ENCODE measurements around the gene DNAH14. TPM values are rescaled to one million over a fixed set of nuclear protein-coding genes. Genes with fewer than 3 reads are reported as not detected.
A peak's percentile ranks its signal among the peaks of the same experiment; 100 is the strongest.

Gene DNAH14
- total and polyA plus RNA-seq, 2 donors (not counting 3 experiments of a cell fraction or from before 2014, with no cell fraction given), result 1.5 to 7.1 TPM

GRCh38 chr1:225422795-225423517, 493.5 kb downstream of the DNAH14 start:
- FAIRE-seq, result no peak
- Histone ChIP-seq H3K27ac (ENCODE audit: insufficient read depth, low read depth, low read length) (no peak overlapping the region), H3K27me3 (ENCODE audit: control insufficient read depth in 2 of 2, insufficient read depth in 2 of 2, low read length in 2 of 2) (no peaks in the 10 kb centered on the region), H3K4me3 (replicated peaks in 1 of 3; ENCODE audit: insufficient read depth in 1 of 3, low read depth in 1 of 3, low read length in 3 of 3) (peak overlapping the region in 1 of 3 experiments; percentile 9), H3K4me1 (ENCODE audit: control insufficient read depth, extremely low read depth, insufficient read depth, low read length) (peaks cover 47% of the 10 kb centered on the region), H3K36me3 (ENCODE audit: control insufficient read depth in 2 of 2, extremely low read depth in 1 of 2, insufficient read depth in 2 of 2, low read length in 2 of 2) (peaks cover 4 to 17% of the 10 kb centered on the region in 2 experiments), H3K79me2 (ENCODE audit: control insufficient read depth, insufficient read depth, low read length) (peaks cover 71% of the 10 kb centered on the region), H3K9ac (replicated peaks; ENCODE audit: extremely low read depth, insufficient read depth, low read length) (no peak overlapping the region), H3K4me2 (ENCODE audit: insufficient read depth, low read length) (peak overlapping the region; percentile 73), H4K20me1 (replicated peaks; ENCODE audit: control insufficient read depth, extremely low read depth, insufficient read depth, low read length) (peaks cover 4% of the 10 kb centered on the region), H3K9me3 (replicated peaks; ENCODE audit: control insufficient read depth, insufficient read depth, low read length) (no peaks in the 10 kb centered on the region), H2AFZ (ENCODE audit: low read depth, low read length) (no peak overlapping the region), H3K9me1 (replicated peaks; ENCODE audit: control insufficient read depth, extremely low read depth, insufficient read depth, low read length) (no peaks in the 10 kb centered on the region)
- DNase-seq (ENCODE audit: low read depth, low spot score), result no peak
- ChIA-PET CTCF (interaction anchor here (0.8 to 1.0 kb wide), 3 partner anchors 19 to 552 kb away, joined by 3 to 5 read pairs (median 4); no protein-coding TSS in a partner anchor), POLR2A (no interaction called here)
- dilution Hi-C loops (cut with MboI; ENCODE audit: extremely low pct_ligation_motif_present, low sequenced_read_pairs) (no loop called here), intact Hi-C loops (cut with micrococcal nuclease) (no loop called here)
- TF ChIP-seq FOS (IDR thresholded peaks at IDR 0.05; ENCODE audit: borderline replicate concordance, insufficient read depth, low read length), result no peak
- TF ChIP-seq MYC (IDR thresholded peaks at IDR 0.05; ENCODE audit: low read depth, low read length), result no peak
- no peak for TF ChIP-seq POLR2AphosphoS5 (IDR thresholded peaks at IDR 0.05; ENCODE audit: insufficient read depth, low read depth, low read length)
- TF ChIP-seq, protein P1, sequence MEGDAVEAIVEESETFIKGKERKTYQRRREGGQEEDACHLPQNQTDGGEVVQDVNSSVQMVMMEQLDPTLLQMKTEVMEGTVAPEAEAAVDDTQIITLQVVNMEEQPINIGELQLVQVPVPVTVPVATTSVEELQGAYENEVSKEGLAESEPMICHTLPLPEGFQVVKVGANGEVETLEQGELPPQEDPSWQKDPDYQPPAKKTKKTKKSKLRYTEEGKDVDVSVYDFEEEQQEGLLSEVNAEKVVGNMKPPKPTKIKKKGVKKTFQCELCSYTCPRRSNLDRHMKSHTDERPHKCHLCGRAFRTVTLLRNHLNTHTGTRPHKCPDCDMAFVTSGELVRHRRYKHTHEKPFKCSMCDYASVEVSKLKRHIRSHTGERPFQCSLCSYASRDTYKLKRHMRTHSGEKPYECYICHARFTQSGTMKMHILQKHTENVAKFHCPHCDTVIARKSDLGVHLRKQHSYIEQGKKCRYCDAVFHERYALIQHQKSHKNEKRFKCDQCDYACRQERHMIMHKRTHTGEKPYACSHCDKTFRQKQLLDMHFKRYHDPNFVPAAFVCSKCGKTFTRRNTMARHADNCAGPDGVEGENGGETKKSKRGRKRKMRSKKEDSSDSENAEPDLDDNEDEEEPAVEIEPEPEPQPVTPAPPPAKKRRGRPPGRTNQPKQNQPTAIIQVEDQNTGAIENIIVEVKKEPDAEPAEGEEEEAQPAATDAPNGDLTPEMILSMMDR (IDR thresholded peaks at IDR 0.05; ENCODE audit: extremely low read depth in 1 of 2, insufficient read depth in 1 of 2, low read depth in 1 of 2, low read length in 2 of 2), result no peak
- no peak for TF ChIP-seq EZH2 (IDR thresholded peaks at IDR 0.05; ENCODE audit: borderline replicate concordance, low read depth, low read length, severe bottlenecking)
- TF ChIP-seq JUN (IDR thresholded peaks at IDR 0.05; ENCODE audit: borderline replicate concordance, insufficient read depth, insufficient read length, low read depth), result no peak
- TF ChIP-seq, protein P2, sequence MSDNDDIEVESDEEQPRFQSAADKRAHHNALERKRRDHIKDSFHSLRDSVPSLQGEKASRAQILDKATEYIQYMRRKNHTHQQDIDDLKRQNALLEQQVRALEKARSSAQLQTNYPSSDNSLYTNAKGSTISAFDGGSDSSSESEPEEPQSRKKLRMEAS (IDR thresholded peaks at IDR 0.05; ENCODE audit: insufficient read depth, insufficient read length), result no peak
- TF ChIP-seq GATA2 (IDR thresholded peaks at IDR 0.05; ENCODE audit: insufficient read depth, insufficient read length, low read depth, low read length), result no peak
- TF ChIP-seq POLR2A (IDR thresholded peaks at IDR 0.05; ENCODE audit: low read depth, low read length), result no peak
- no TSS peak for BruUV-seq (replicated peaks)

Data from endothelial cell of umbilical vein (primary cell).